GM20431 (cell line): ENCODE data around the gene WNT9B.
"Not testable (repeated sequence)": the region's sequence is repeated elsewhere in the genome, so short reads cannot be mapped to it uniquely, and the experiment has no call there.

Experiments
- in situ Hi-C: fragments of 300-500 bp; cut with MseI, MboI; formaldehyde crosslinking; loops from one replicate; pipeline ENCODE4 v1.15.0; 2020; ENCODE audit warnings: low sequenced_read_pairs; ENCODE audit not compliant: unreplicated experiment

WNT9B gene

GRCh38 chr17:46901291-46901690 is 49.9 kb downstream of the WNT9B start:
- in situ Hi-C loops: no loop called here

- in situ Hi-C loops: no loop called here
Measured at GRCh38 chr17:46903762-46904672, 52.6 kb downstream of the WNT9B start.

GRCh38 chr17:46908068-46908737 is 56.8 kb downstream of the WNT9B start:
- in situ Hi-C loops: no loop called here

GRCh38 chr17:46910179-46910927 is 59.0 kb downstream of the WNT9B start:
- in situ Hi-C loops: no loop called here

- in situ Hi-C loops: no loop called here
Measured at GRCh38 chr17:46911311-46911710, 59.9 kb downstream of the WNT9B start.

GRCh38 chr17:46915596-46915995 is 64.2 kb downstream of the WNT9B start:
- in situ Hi-C loops: no loop called here

GRCh38 chr17:46916211-46916610 is 64.8 kb downstream of the WNT9B start:
- in situ Hi-C loops: no loop called here

GRCh38 chr17:46916623-46917022 is 65.2 kb downstream of the WNT9B start:
- in situ Hi-C loops: no loop called here

- in situ Hi-C loops: no loop called here
Measured at GRCh38 chr17:46917041-46917440, 65.7 kb downstream of the WNT9B start.

- in situ Hi-C loops: no loop called here
Measured at GRCh38 chr17:46917516-46917915, 66.1 kb downstream of the WNT9B start.

GRCh38 chr17:46921962-46922361 is 70.6 kb downstream of the WNT9B start:
- in situ Hi-C loops: not testable (repeated sequence)

GRCh38 chr17:46922487-46922803 is 71.1 kb downstream of the WNT9B start:
- in situ Hi-C loops: no loop called here

- in situ Hi-C loops: no loop called here
Measured at GRCh38 chr17:46922804-46923635, 71.6 kb downstream of the WNT9B start, which contains the start of gene GOSR2. GOSR2 (plus strand) TSS chr17:46923160; CDS start chr17:46923193, 33 bp downstream.

GRCh38 chr17:46925185-46925868 is 73.9 kb downstream of the WNT9B start:
- in situ Hi-C loops: no loop called here

- in situ Hi-C loops: no loop called here
Measured at GRCh38 chr17:46928467-46929261, 77.3 kb downstream of the WNT9B start.

- in situ Hi-C loops: no loop called here
Measured at GRCh38 chr17:46929413-46929812, 78.0 kb downstream of the WNT9B start.

- in situ Hi-C loops: no loop called here
Measured at GRCh38 chr17:46930051-46930450, 78.7 kb downstream of the WNT9B start.

- in situ Hi-C loops: no loop called here
Measured at GRCh38 chr17:46931596-46931995, 80.2 kb downstream of the WNT9B start.
